Measurements from ENCODE around the gene TGM5. TPM values are rescaled to one million over a fixed set of nuclear protein-coding genes. Genes with fewer than 3 reads are reported as not detected.
"Not testable (repeated sequence)": the region's sequence is repeated elsewhere in the genome, so short reads cannot be mapped to it uniquely, and the experiment has no call there.

The TGM5 gene
- total RNA-seq, 1 donor from 2014 or later = 6.8 TPM

DNA sequence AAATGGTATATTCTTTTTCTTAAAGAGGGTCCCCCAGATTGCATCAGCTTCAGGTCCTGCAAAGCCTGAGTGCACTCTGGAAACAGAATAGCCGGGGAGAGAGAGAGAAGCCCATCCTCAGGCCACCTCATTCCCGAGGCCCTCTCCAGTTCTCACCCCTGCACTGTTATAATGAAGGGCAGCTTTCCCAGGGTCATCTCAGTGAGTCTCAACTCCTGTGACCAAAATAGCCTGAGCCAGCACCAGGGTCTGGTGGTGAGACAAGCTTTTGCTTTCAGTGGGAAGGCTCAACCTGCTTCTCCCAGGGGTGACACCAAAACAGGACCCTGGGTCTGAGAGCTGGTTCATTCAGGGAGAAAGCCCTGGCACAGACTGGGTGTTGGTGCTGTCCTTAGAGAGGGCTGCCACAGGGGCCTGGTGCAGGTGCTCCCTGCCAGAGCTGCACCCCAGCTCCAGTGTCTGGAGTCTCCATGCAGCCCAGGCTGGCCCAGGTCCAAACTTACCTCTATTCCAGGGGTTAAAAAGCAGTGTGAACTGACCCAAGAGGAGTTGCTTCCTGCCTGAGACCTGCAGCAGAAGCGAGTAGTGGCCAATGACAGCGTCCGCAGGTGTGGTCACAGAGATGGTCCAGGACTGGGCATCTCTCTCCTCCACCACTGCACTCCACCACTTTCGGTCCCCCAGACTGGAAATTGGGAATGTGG lies 52.0 kb downstream of the TGM5 start:
- no peak for DNase-seq

DNA sequence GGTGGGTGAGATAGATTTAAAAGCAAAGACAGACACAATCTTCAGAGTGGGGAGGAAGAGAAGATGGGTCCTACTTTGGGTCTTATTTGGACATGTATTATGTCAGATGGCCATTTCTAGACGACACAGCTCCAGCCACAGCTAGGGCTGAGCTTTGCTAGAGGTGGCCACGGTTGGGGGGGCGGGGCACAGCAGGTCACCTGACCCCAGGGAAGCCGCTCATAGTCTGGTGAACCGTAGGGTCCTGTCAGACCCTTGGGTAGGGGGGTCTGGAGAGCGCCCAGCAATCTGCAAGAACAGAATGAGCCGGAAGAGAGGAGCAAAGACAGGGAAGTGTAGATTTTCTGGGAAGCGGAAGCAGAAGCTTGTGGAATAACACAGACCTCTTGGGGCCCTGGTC lies 52.6 kb downstream of the TGM5 start:
- DNase-seq = no peak

DNA sequence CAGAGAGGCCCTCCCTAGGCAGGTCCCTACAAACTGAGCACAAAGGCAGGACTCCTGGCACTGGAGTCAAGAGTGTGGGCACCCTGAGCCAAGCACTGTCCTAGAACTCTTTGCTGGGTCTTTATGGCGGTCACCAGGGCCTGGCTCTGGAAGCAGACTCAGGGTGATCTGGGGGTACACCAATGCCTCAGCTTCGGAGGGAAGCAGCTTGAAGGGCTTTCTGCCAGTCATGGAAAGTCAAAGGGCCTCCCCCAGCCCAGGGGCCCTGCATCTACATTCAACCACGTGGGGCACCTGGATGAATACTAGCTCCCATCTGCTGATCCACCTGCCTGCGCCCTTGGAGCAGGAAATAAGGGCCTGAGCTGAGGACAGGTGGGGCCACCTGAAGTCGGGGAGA lies 53.3 kb downstream of the TGM5 start:
- no peak for DNase-seq

DNA sequence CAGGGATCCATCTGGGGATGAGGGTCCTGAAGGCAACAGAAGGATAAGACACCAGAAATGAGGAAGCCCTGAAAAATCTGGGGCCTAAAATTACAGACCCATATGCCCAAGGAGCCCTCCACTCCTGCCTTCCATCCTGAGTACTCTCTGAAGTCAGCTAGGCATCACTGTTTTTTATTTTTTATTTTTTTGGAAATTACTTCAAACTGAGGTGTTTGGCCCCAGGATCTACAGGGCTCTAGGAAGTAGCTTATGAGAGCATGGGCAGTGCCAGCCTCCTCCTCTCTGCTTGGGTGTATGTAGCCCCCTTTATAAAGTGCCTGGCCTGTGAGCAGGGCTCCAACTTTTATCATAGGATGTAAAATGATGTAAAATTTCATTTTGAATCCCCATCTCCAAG lies 53.8 kb downstream of the TGM5 start:
- DNase-seq = no peak

DNA sequence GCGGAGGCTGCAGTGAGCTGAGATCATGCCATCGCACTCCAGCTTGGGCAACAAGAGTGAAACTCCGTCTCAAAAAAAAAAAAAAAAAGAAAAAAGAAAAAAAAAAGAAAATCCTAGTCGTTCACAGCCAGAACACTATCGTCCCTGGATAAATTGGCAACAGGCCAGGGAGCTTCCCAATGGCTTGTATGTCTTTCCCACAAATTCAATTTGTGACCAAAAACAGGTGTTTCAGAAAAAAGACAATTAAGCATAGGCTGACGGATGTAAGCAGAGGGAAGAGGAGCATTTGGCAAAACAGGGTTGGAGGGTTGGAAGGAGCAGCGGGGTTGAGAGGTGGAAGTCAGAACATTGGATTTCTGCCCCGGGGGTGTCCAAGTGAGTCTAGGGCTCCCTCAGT lies 54.4 kb downstream of the TGM5 start:
- DNase-seq = no peak

DNA sequence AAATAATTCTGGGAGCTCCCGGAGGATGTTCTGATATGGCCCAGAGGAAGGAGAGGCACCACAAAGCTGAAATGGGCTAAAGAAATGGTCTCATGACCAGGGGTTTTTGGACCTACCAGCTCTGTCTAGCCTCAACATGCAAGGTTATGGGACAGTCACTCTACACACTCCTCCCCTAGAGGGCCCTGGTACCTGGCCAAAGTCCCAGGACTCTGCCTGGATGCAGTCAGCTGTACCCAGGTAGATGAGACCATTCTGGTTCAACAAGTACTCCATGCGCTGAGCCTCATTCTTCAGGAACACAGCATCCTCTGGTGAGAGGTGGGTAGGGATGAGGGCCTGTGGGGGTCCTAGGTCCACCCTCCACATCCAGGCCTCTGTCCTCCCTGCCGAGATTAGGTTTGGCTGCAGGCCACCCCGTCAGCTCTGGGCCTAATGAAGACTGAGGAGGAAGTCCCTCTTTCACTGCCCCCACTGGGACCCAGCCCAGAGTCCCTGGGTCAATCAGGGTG lies 55.4 kb downstream of the TGM5 start:
- DNase-seq = no peak

DNA sequence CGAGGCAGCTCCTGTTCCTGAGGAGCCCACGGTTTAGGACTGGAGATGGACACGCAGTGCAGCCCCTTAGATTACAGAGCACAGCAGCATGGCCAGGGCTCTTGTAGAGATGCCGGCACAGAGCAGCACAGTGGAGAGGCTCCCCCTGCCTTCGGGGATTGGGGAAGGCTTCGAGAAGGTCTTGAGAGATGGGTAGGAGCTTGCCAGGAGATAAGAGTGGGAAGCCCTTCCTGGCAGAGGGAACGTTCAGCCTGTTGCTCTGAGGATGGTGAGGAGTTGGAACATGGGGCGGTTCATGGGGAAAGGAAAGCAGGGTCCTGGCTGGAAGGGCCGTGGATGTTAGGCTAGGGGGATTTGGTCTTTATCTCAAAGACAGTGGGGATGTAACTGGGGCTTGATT lies 55.9 kb downstream of the TGM5 start:
- DNase-seq = no peak

DNA sequence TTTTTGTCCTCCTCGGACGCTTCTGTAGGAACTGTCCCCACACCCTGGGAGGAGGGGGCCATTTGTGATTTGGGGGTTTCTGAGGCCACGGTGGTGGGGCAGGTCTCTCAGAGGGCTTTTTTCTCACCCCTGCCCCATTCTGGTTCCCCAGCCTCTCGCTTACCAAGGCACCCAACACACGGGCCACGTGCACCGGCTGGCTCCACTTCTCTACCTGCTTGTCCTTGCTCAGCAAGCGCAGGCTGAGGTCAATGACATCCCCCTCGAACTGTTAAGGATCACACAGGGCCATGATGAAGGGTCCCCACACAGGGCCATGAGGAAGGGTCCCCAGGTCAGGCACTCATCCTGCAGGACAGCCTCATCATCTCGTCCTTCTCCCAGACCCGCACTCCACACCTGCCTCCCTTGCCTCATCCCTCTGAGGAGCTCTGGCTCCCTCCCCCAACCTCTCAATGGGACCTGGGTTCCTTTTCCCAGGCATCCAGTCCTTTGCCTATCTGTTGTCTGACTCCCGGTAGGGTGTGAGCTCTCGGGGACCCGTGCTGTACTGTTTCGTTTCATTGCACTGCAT lies 56.5 kb downstream of the TGM5 start:
- DNase-seq = no peak

DNA sequence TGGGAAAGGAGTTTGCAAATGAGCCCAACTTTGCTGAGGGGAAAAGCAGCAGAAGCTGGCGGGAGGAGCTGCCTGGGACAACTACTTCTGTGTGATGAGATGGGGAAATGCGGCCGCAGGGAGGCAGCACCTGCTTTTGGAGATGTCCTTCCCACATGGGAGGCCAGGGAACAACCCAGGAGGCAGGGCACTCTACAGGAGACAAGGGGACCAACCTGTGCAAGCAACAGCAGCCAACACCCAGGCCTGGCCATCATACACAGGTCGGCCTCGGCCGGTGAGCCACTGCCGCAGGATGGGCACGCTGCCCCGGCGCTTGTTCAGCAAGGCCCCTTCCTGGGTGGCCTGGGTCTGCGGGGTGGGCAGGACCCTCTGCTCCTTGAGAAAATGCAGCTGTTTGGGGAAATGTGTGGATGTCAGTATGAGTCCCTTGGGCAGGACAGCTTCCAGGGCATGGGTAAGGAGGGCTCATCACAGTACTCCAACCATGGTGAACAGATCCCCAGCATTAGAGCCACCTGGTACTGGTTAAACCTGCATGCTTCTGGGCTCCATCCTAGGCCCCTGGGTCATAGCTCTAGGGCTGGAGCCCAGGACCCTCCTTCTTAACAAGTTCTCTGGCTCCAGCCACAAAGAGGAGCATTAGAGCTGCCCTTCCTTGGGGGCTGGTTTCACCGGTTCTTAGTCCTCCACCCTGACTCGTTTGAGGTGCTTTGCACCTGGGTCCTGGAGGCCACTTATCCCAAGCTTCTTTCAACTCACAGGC lies 57.5 kb downstream of the TGM5 start:
- no peak for DNase-seq

DNA sequence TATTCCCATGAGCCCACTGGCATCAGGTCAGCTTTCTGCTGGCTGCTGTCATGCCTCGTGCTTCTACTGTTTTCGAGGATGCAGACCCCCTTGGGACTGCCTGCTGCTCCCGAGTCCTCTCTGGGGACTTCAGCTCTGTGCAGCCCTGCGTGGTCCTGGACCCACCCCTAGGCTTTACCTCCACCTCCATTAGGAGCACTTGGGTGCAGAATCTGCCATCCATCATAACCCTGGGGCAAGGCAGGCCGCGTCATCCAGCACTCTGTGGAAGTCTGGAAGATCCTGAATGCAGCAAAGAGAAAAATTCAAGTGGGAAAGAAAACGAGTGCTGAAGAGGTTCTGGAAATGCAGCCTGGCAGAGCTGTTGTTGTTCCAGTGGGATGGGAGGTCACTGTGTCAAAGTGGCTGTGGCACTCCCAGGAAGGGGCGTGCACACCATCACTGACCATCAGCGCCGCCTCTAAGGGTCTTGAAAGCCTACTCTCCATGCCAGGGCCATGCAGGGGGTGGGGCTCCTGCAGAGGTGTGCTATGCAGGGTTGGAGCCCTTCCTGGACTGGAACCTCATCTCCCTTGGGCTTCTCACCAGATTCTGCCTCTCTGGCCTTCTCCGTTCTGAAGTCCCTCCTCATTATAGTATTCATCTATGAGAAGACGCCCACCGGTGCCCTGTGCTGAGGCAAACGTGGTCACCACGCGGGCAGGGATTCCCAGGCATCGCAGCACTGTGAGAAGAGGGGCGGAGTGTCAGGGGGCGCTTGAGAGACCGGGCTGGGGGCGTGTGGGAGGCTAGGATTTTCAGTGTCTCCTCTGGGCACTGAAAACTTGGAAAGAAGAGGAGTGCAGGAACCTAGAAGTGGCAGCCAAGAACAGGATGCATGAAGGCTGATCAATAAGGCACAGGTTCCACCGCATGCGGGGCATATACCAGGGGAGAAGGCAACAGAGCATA lies 58.4 kb downstream of the TGM5 start:
- DNase-seq = no peak

DNA sequence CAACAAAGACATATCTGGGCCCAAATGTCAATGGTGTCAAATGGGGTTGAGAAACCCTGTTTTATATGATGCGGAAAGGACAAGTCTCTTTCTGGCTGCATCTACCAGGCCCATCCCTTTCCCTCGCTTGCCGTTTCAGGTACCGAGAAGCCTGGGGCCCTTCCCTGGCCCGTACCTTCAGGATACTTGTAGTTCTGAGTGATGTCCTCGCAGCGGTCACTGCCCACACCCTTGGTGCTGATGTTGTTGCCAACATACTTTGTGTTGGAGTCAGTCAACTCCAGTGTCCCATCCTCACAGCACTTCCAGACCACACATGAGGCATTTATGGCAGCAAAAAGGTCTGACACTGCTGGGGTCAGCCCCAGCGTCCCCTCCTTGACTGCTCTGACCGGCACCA lies 59.7 kb downstream of the TGM5 start:
- no peak for DNase-seq

DNA sequence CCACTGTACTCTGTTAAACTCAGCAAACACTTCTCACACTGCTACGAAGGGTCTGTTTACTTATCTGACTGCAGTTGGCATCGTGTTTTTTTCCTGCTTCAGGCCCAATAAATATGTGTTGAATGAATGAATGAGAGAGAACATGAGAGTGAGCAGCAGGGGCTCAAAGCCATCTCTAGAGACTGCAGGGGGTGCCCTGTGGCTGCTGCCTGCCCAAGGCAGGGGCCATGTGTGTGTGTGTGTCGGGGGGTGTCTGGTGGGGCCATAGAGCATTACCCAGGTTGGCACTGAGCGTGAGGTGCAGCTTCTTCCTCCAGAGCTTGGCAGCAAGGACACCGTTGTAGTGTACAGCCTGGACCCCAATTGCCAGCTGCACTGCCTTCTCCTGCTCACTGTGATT lies 60.7 kb downstream of the TGM5 start:
- no peak for DNase-seq

DNA sequence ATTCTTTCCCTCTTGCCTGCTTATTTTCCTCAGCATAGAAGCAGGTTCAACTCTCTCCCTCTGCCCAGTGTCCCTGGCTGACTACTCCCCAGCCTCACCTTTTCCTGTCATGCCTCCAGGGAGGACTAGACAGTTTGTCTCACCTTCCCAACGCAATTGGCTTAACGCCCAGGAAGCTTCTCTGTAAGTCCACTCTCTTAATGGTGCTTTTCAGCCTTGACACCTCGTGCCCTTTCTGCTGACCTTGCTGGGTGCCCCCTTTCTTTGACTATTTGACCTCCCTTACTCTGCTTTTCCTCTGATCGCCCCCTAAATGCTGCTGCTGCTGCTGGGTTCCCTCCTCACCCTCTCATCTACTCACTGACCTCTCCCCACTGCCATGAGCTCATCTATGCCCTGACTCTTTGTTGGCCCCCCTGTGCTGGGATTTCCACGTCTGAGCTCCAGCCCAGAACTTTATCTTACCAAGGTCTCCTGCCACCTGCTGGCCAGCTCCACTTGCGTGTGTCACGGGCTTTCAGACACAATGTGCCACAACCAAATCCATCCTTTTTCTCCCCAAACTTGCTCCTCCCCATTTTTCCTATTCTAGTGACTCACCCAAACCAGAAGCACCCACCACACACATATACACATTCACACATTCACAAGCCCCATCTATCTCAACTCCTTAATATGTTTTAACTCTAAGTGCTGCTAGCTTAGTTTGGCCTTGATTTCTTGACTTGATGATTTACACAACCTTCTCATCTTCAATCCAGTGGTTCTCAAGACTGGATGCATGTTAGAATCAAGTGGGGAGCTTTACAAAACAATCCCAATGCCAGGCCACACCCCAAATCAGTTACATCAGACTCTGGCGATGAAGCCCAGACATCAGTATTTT lies 62.5 kb downstream of the TGM5 start:
- DNase-seq = peak; percentile 21

DNA sequence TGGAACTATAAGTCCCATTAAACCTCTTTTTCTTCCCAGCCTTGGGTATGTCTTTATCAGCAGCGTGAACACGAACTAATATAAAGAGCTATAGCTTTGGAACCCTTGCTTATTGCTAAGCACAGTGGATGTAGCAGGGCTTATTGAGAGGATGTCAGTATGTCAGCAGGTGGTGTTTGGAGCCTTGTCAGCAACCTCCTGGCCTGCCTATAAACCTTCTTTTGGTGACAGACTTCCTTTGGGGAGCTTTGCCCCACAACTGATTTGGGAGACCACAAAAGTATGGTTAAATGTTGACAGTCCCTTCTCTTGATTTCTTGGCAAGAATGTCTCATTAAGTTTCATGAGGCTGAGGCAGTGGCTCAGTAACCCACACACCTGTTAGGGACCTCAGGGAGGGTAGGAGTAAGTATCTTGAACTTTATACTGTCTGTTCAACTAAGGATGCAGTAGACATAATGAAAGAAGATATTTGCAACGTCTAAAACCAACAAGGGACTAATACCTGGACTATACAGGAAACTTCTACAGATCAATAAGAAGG lies 66.7 kb downstream of the TGM5 start:
- DNase-seq = no peak

DNA sequence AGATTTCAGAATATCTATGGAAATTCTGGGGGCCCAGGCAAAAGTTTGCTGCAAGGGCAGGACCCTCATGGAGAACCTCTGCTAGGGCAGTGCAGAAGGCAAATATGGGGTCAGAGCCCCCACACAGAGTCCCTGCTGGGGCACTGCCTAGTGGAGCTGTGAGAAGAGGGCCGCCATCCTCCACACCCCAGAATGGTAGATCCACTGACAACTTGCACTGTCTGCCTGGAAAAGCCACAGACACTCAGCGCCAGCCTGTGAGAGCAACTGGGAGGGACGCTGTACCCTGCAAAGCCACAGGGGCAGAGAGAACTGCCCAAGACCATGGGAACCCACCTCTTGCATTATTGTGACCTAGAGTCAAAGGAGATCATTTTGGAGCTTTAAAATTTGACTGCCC lies 67.7 kb downstream of the TGM5 start:
- DNase-seq = no peak

DNA sequence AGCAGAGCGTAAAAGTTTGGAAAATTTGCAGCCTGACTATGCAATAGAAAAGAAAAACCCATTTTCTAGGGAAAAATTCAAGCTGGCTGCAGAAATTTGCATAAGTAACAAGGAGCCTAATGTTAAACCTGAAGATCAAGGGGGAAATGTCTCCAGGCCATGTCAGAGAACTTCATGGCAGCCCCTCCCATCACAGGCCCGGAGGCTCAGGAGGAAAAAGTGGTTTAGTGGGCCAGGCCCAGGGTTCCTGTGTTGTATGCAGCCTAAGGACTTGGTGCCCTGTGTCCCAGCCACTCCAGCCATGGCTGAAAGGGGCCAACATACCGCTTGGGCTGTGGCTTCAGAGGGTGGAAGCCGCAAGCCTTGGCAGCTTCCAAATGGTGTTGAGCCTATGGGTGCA lies 68.2 kb downstream of the TGM5 start:
- not testable (repeated sequence) for DNase-seq

DNA sequence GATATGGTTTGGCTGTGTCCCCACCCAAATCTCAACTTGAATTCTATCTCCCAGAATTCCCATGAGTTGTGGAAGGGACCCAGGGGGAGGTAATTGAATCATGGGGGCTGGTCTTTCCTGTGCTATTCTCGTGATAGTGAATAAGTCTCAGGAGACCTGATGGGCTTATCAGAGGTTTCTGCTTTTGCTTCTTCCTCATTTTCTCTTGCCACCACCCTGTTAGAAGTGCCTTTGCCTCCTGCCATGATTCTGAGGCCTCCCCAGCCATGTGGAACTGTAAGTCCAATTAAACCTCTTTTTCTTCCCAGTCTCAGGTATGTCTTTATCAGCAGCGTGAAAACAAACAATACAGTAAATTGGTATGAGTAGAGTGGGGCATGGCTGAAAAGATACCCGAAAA lies 69.0 kb downstream of the TGM5 start:
- not testable (repeated sequence) for DNase-seq

DNA sequence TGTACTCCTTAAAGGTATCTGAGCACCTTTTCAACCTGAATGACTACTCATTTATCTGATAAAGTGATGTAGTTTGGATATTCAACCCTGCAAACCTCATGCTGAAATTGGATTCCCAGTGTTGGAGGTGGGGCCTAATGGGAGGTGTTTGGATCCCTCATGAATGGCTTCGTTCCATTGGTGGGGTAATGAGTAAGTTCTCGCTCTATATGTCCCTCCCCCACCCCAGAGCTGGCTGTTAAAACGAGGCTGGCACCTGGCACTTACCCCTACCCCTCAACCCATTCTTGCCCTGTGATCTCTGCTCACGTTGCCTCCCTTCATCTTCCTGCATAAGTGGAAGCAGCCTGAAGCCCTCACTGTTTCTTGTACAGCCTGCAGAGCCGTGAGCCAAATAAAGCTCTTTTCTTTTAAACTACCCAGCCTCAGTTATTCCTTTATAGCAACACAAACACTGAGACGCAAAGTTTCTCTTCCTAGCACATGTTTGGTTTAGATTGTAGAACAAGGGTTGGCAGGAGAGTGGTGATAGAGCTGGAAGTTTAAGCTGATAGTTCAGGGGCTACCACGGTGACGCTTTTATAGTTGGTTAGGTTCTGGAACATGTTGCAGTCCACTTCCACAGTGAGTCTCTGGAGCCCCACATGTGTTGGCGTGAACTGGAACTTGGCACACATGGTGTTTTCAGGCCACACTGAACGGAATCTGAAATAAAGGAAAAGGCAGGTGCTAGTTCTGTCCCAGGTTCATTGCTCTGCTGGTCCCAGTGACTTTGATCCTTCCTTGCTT lies 69.8 kb downstream of the TGM5 start:
- no peak for DNase-seq

DNA sequence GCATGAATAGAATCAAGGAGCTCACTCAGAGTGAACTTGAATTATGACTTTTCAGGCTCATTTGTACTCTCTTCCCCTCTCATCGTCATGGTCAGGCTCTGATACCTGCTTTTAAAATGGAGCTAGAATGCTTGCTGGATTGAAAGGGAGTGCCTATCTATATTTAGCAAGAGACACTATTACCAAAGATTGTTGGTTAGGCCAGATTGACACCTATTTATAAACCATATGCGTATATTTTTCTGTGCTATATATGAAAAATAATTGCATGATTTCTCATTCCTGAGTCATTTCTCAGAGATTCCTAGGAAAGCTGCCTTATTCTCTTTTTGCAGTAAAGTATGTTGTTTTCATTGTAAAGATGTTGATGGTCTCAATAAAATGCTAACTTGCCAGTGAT lies 71.9 kb downstream of the TGM5 start:
- DNase-seq = no peak

DNA sequence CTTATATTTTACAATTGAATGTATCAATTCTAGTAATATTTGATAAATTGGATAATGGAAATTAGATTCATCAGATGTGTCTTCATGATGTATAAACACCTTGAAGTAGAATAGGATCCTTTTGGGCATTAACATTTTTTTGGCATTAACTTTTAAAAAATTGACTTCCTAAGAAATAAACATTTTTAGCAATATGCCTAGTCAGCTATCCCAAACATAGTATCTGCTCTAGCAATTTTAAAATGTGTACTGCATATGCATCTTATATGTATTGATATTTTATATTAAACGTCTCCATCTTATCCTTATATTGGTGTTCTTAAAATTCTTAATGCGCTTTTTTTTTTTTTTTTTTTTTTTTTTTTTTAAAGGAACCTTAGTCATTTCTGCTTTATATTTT lies 73.0 kb downstream of the TGM5 start:
- DNase-seq = no peak

Data from tongue (tissue), 2 donors.